Adrenal gland (tissue), 5 donors: ENCODE measurements around the gene CMYA5.

ENCODE experiments used
- CTCF ChIP-seq, 6 experiments: fragments of 450-650 bp in 4 of 6; fragments of 200-600 bp in 2 of 6; sonication (generic) in 1 of 6; IDR thresholded peaks; 1 replicate in 5 of 6; 2 replicates in 1 of 6; pipeline versions ENCODE4 v1.5.1 to v1.8.0; 2016 to 2021; ENCODE audit warnings: antibody characterized with exemption in 6 of 6, mild to moderate bottlenecking in 2 of 6, moderate library complexity in 1 of 6
- POLR2A ChIP-seq, 2 donors: fragments of 450-650 bp; IDR thresholded peaks; one replicate each; pipeline ENCODE4 v1.6.1; 2017; ENCODE audit warnings: antibody characterized with exemption in 2 of 2, mild to moderate bottlenecking in 2 of 2, moderate library complexity in 1 of 2
- donor health status: DM: no; HTN: no; CAD: no.

- no peak for TF ChIP-seq POLR2A (IDR thresholded peaks at IDR 0.05)
- no peak for TF ChIP-seq CTCF (IDR thresholded peaks at IDR 0.05)
These were observed 152.6 kb downstream of the CMYA5 start for GRCh38 chr5:79842006-79842881.
